IMR-90 (cell line): Measurements from ENCODE around the gene DDX59. TPM values are rescaled to one million over a fixed set of nuclear protein-coding genes. Genes with fewer than 3 reads are reported as not detected.

Experiments used
- ATAC-seq: fragments of 200-7000 bp; cut with Tn5 transposase; 2 replicates; pipeline ENCODE4 v1.9.1; 2020; ENCODE audit warnings: low read depth, mild to moderate bottlenecking, moderate library complexity
- BruUV-seq: library from RNA; stranded (reverse); fragments of 400-500 nt; replicated peaks from 2 replicates; lab custom pipeline; 2021; lab: Mats Ljungman, UMichigan
- CTCF ChIA-PET: fragments of 300-600 bp; formaldehyde crosslinking; extraction: SDS; loops from one replicate; lab custom pipeline; 2021; ENCODE audit warnings: antibody characterized with exemption; lab: Yijun Ruan, JAX
- POLR2A ChIA-PET: fragments of 300-600 bp; sonication (Branson Sonifier 250); formaldehyde crosslinking; loops from one replicate; lab custom pipeline; 2022; ENCODE audit warnings: antibody characterized with exemption; ENCODE audit not compliant: unreplicated experiment; lab: Charles Lee
- DNase-seq: peaks from one replicate; pipeline ENCODE4 v3.0.0; 2013
- H2AFZ ChIP-seq: replicated peaks from 2 replicates; pipeline ENCODE3; 2013; ENCODE audit warnings: low read length, mild to moderate bottlenecking; ENCODE audit not compliant: poor library complexity
- H2AK5ac ChIP-seq: 2 replicates; pipeline ENCODE4 v1.6.1; 2013; ENCODE audit warnings: low read depth, low read length, inconsistent platforms
- H2AK9ac ChIP-seq: replicated peaks from 2 replicates; pipeline ENCODE3; 2013; ENCODE audit warnings: mild to moderate bottlenecking, low read depth, low read length, moderate library complexity; ENCODE audit not compliant: poor library complexity
- H2BK120ac ChIP-seq: 2 replicates; pipeline ENCODE4 v1.6.1; 2013; ENCODE audit warnings: low read depth, low read length, inconsistent platforms
- H2BK15ac ChIP-seq: 3 replicates; pipeline ENCODE4 v1.6.1; 2013; ENCODE audit warnings: low read depth, low read length, inconsistent platforms
- H2BK20ac ChIP-seq: 2 replicates; pipeline ENCODE4 v1.6.1; 2013; ENCODE audit warnings: low read depth, mild to moderate bottlenecking, inconsistent platforms, low read length, moderate library complexity
- H2BK5ac ChIP-seq: 2 replicates; pipeline ENCODE4 v1.6.1; 2013; ENCODE audit warnings: mild to moderate bottlenecking, low read depth, low read length, inconsistent platforms; ENCODE audit not compliant: poor library complexity, severe bottlenecking
- H3K14ac ChIP-seq: replicated peaks from 2 replicates; pipeline ENCODE4 v1.6.1; 2013; ENCODE audit warnings: low read depth, low read length, inconsistent platforms
- H3K18ac ChIP-seq: 2 replicates; pipeline ENCODE4 v1.6.1; 2013; ENCODE audit warnings: low read depth, low read length, control low read depth
- H3K23ac ChIP-seq: 2 replicates; pipeline ENCODE4 v1.6.1; 2013; ENCODE audit warnings: low read depth, low read length, inconsistent platforms
- H3K27ac ChIP-seq: 2 replicates; pipeline ENCODE4 v1.5.1; 2013; ENCODE audit warnings: mild to moderate bottlenecking, control low read depth, low read length; ENCODE audit not compliant: insufficient read depth
- H3K27me3 ChIP-seq: 2 replicates; pipeline ENCODE4 v1.6.1; 2013; ENCODE audit warnings: low read length; ENCODE audit not compliant: control insufficient read depth, insufficient read depth
- H3K36me3 ChIP-seq: 2 replicates; pipeline ENCODE4 v1.6.1; 2013; ENCODE audit warnings: low read length, mixed read lengths; ENCODE audit not compliant: control insufficient read depth, insufficient read depth
- H3K4ac ChIP-seq: 2 replicates; pipeline ENCODE4 v1.6.1; 2013; ENCODE audit warnings: low read depth, low read length, inconsistent platforms
- H3K4me1 ChIP-seq: 2 replicates; pipeline ENCODE4 v1.6.1; 2013; ENCODE audit warnings: low read length, mixed read lengths; ENCODE audit not compliant: control insufficient read depth, insufficient read depth
- H3K4me2 ChIP-seq: 2 replicates; pipeline ENCODE4 v1.6.1; 2013; ENCODE audit warnings: low read depth, mild to moderate bottlenecking, control low read depth, low read length, moderate library complexity
- H3K4me3 ChIP-seq: 2 replicates; pipeline ENCODE4 v1.5.1; 2013; ENCODE audit warnings: low read depth, mild to moderate bottlenecking, control low read depth, low read length, moderate library complexity; ENCODE audit not compliant: insufficient read depth
- H3K56ac ChIP-seq: 2 replicates; pipeline ENCODE4 v1.6.1; 2013; ENCODE audit warnings: low read length, inconsistent platforms; ENCODE audit not compliant: insufficient read depth; ENCODE audit errors: extremely low read depth
- H3K79me1 ChIP-seq, 2 experiments: 2 replicates each; pipeline ENCODE4 v1.6.1; 2013; ENCODE audit warnings: low read length in 2 of 2, inconsistent platforms in 1 of 2, low read depth in 1 of 2
- H3K9ac ChIP-seq: 2 replicates; pipeline ENCODE4 v1.6.1; 2013; ENCODE audit warnings: low read depth, low read length, control low read depth
- H3K9me1 ChIP-seq: 2 replicates; pipeline ENCODE4 v1.6.1; 2013; ENCODE audit warnings: low read length, inconsistent platforms; ENCODE audit not compliant: insufficient read depth
- H3K9me3 ChIP-seq: 2 replicates; pipeline ENCODE4 v1.6.1; 2013; ENCODE audit warnings: low read length; ENCODE audit not compliant: control insufficient read depth, insufficient read depth
- H4K20me1 ChIP-seq: 2 replicates; pipeline ENCODE4 v1.6.1; 2013; ENCODE audit warnings: low read length, inconsistent platforms; ENCODE audit not compliant: insufficient read depth
- H4K5ac ChIP-seq: 2 replicates; pipeline ENCODE4 v1.6.1; 2013; ENCODE audit warnings: mild to moderate bottlenecking, low read depth, low read length, control low read depth
- H4K8ac ChIP-seq, 2 experiments: 2 replicates each; pipeline ENCODE4 v1.6.1; 2013; ENCODE audit warnings: low read depth in 2 of 2, low read length in 2 of 2, control low read depth in 1 of 2, inconsistent platforms in 1 of 2
- H4K91ac ChIP-seq: 2 replicates; pipeline ENCODE4 v1.6.1; 2013; ENCODE audit warnings: low read depth, low read length, inconsistent platforms; ENCODE audit not compliant: insufficient read depth
- BHLHE40 ChIP-seq: fragments of 150-350 bp; IDR thresholded peaks from 2 replicates; pipeline ENCODE4 v1.6.1; 2016; ENCODE audit warnings: mild to moderate bottlenecking, low read depth, low read length
- CEBPB ChIP-seq: IDR thresholded peaks from 2 replicates; pipeline ENCODE4 v1.6.1; 2012; ENCODE audit warnings: low read depth, low read length, improper control_type of control experiment
- CHD1 ChIP-seq: IDR thresholded peaks from 2 replicates; pipeline ENCODE4 v1.6.1; 2012; ENCODE audit warnings: low read depth, low read length, improper control_type of control experiment
- MAFK ChIP-seq: IDR thresholded peaks from 2 replicates; pipeline ENCODE4 v1.6.1; 2012; ENCODE audit warnings: low read depth, low read length, improper control_type of control experiment
- MAZ ChIP-seq: IDR thresholded peaks from 2 replicates; pipeline ENCODE4 v1.6.1; 2012; ENCODE audit warnings: low read depth, mild to moderate bottlenecking, low read length, improper control_type of control experiment, moderate library complexity, borderline replicate concordance
- MXI1 ChIP-seq: IDR thresholded peaks from 2 replicates; pipeline ENCODE4 v1.6.1; 2012; ENCODE audit warnings: low read depth, mild to moderate bottlenecking, low read length, moderate library complexity, borderline replicate concordance
- POLR2A ChIP-seq: IDR thresholded peaks from 2 replicates; pipeline ENCODE4 v1.6.1; 2012; ENCODE audit warnings: mild to moderate bottlenecking, low read depth, low read length
- RAD21 ChIP-seq: IDR thresholded peaks from 2 replicates; pipeline ENCODE4 v1.6.1; 2012; ENCODE audit warnings: low read length, improper control_type of control experiment
- RCOR1 ChIP-seq: IDR thresholded peaks from 2 replicates; pipeline ENCODE4 v1.6.1; 2012; ENCODE audit warnings: mild to moderate bottlenecking, low read length, improper control_type of control experiment; ENCODE audit not compliant: insufficient replicate concordance
- RFX5 ChIP-seq: IDR thresholded peaks from 2 replicates; pipeline ENCODE4 v1.8.0; 2012; ENCODE audit warnings: low read depth, mild to moderate bottlenecking, low read length, moderate library complexity
- SMC3 ChIP-seq: fragments of 150-350 bp; IDR thresholded peaks from 2 replicates; pipeline ENCODE4 v1.6.1; 2016; ENCODE audit warnings: low read depth, mild to moderate bottlenecking, antibody characterized with exemption, low read length, moderate library complexity
- WGBS, 2 experiments: methylation state at CpG; one replicate each; pipeline versions ENCODE4 v1.1.5 to v1.1.7; 2013; ENCODE audit warnings: missing lambda C conversion rate in 2 of 2; ENCODE audit not compliant: insufficient read length in 1 of 2; ENCODE audit errors: extremely low coverage in 2 of 2; 5-methylcytosine and 5-hydroxymethylcytosine counted together
- dilution Hi-C: fragments of 300-500 bp; cut with HindIII; formaldehyde crosslinking; loops from one replicate; pipeline ENCODE4 v1.14.3; 2018; ENCODE audit warnings: low sequenced_read_pairs; ENCODE audit not compliant: unreplicated experiment
- in situ Hi-C: fragments of 300-500 bp; cut with MboI; formaldehyde crosslinking; loops from 3 replicates; pipeline ENCODE4 v1.14.3; 2019; ENCODE audit warnings: low sequenced_read_pairs, inconsistent platforms, mixed read lengths
- intact Hi-C: fragments of 100-400 bp; cut with micrococcal nuclease; formaldehyde crosslinking; loops from 2 replicates; pipeline ENCODE4 v1.10.0; 2022
- polyA plus RNA-seq, 3 experiments: library from polyadenylated mRNA; depleted of rRNA; stranded (reverse); fragments of >200 nt; gene quantifications; 2 replicates each; pipeline ENCODE4 v1.2.3, GENCODE V29; 2012; ENCODE audit warnings: low replicate concordance in 1 of 3
- total RNA-seq: library from RNA; depleted of rRNA; stranded (reverse); fragments of >200 nt; gene quantifications from 2 replicates; pipeline ENCODE4 v1.2.3, GENCODE V29; 2012
- TF ChIP-seq, protein P1 (sequence below): fragments of 150-350 bp; IDR thresholded peaks from 2 replicates; pipeline ENCODE4 v1.6.1; 2016; ENCODE audit warnings: low read depth, mild to moderate bottlenecking, low read length, moderate library complexity, borderline replicate concordance
- TF ChIP-seq, protein P2 (sequence below): fragments of 150-350 bp; IDR thresholded peaks from 2 replicates; pipeline ENCODE4 v1.6.1; 2017; ENCODE audit warnings: mild to moderate bottlenecking, antibody characterized with exemption, low read length, low read depth

The DDX59 gene
- total and polyA plus RNA-seq, 2 of the 4 experiments (the other 2 are of a cell fraction) = 8.6 to 9.1 TPM

DNA sequence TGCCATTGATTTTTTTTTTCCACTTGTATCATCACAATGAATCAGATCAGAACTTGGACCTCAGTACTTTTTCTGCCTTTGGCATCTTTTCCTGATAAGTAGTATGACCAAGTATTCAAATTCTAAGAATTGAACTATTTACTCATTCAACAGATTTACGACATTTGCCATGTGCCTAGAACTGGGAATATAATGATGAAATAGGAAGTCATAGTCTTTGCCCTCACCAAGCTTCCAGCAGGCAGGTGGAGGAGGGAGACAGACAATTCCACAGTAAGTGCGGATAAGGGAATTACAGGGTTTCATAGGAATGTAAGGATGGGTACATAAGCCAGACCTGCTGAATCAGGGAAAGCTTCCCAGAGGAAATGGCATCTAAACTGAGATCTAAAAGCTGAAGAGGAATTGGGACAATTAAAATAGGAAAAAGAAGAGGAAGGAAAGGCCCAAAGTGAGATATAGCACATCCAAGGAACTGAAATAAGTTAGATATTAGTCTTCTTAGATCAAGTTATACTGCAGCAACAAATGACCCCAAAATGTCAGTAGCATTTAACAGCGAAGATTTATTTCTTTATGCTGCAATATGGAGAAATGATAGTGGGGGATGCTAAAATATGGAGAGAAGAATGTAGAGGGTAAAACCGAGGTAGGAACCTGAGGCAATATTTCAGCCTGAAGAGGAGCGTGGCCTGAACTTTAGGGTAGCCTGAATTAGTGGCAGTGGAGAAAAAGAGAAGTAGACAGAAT is 5.3 kb upstream of the DDX59 start:
- POLR2A ChIA-PET = no interaction called here

More for the DNA sequence above, 5.3 kb upstream of the DDX59 start:
- DNase-seq = no peak
- no peak overlapping the region for H3K27ac ChIP-seq
- H2BK120ac ChIP-seq = no peak overlapping the region
- no peak overlapping the region for H3K14ac ChIP-seq
- no TSS peak for BruUV-seq
- H3K79me1 ChIP-seq = peaks cover 0 to 10% of the 10 kb centered on the region in 2 experiments; a peak in 2 of 4 replicates
- CTCF ChIA-PET = interaction anchor here (0.6 kb wide), 1 partner anchor 202 kb away, joined by 3 read pairs; no protein-coding TSS in a partner anchor
- in situ Hi-C loops (no loop called here), intact Hi-C loops (loop anchor here (5.0 kb wide), 2 partner anchors 107 to 127 kb away; no protein-coding TSS in a partner anchor), dilution Hi-C loops (no loop called here)
- no peak overlapping the region for H2AFZ ChIP-seq
- WGBS, 2 experiments = 92% methylated on average over 3 of the region's 5 CpGs; no CpG with 5 or more reads in 1 of the 2 experiments
- no peak overlapping the region for H4K5ac ChIP-seq
- no peak overlapping the region for H4K8ac ChIP-seq
- no peak overlapping the region for H2BK20ac ChIP-seq
- no peak overlapping the region for H3K4me2 ChIP-seq
- H3K9me1 ChIP-seq = no peaks in the 10 kb centered on the region
- H3K18ac ChIP-seq = no peak overlapping the region; the same call in 1 of the 2 replicates
- no peak overlapping the region for H3K9ac ChIP-seq
- peak overlapping the region; percentile 53; the same call in 1 of the 3 replicates for H2BK15ac ChIP-seq
- H4K91ac ChIP-seq = 0 out of 2 replicates have a peak overlapping the region, but pooled peaks have one; percentile 19
- H3K9me3 ChIP-seq = no peaks in the 10 kb centered on the region
- H3K4me3 ChIP-seq = no peak overlapping the region
- no peak overlapping the region for H3K23ac ChIP-seq
- H2AK9ac ChIP-seq = no peak overlapping the region
- ATAC-seq = no peak
- TF ChIP-seq RAD21 (no peak), MAFK (no peak), BHLHE40 (no peak), MXI1 (no peak), SMC3 (no peak), POLR2A (no peak), RCOR1 (no peak), MAZ (no peak), CHD1 (no peak), CEBPB (no peak), RFX5 (no peak)
- TF ChIP-seq, protein P1, sequence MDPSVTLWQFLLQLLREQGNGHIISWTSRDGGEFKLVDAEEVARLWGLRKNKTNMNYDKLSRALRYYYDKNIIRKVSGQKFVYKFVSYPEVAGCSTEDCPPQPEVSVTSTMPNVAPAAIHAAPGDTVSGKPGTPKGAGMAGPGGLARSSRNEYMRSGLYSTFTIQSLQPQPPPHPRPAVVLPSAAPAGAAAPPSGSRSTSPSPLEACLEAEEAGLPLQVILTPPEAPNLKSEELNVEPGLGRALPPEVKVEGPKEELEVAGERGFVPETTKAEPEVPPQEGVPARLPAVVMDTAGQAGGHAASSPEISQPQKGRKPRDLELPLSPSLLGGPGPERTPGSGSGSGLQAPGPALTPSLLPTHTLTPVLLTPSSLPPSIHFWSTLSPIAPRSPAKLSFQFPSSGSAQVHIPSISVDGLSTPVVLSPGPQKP = no peak
- TF ChIP-seq, protein P2, sequence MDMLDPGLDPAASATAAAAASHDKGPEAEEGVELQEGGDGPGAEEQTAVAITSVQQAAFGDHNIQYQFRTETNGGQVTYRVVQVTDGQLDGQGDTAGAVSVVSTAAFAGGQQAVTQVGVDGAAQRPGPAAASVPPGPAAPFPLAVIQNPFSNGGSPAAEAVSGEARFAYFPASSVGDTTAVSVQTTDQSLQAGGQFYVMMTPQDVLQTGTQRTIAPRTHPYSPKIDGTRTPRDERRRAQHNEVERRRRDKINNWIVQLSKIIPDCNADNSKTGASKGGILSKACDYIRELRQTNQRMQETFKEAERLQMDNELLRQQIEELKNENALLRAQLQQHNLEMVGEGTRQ = no peak
- H2BK5ac ChIP-seq = no peak overlapping the region
- H3K27me3 ChIP-seq = no peaks in the 10 kb centered on the region
- H3K4ac ChIP-seq = peak overlapping the region; percentile 48; the same call in 1 of the 2 replicates
- peaks cover 3% of the 10 kb centered on the region; the same call in 1 of the 2 replicates for H3K4me1 ChIP-seq
- H3K56ac ChIP-seq = no peak overlapping the region
- H3K36me3 ChIP-seq = no peaks in the 10 kb centered on the region
- no peak overlapping the region for H2AK5ac ChIP-seq
- H4K20me1 ChIP-seq = no peaks in the 10 kb centered on the region
